Upper lobe of left lung (tissue), 4 donors: ENCODE measurements around the gene VEGFB.

Experiments
- CTCF ChIP-seq, 6 experiments: fragments of 450-650 bp in 4 of 6; fragments of 200-600 bp in 2 of 6; sonication (generic) in 2 of 6; IDR thresholded peaks; one replicate each; pipeline ENCODE4 v1.5.1; 2016 to 2019; ENCODE audit warnings: antibody characterized with exemption in 6 of 6
- EP300 ChIP-seq, 4 donors: sonication (generic); formaldehyde crosslinking; IDR thresholded peaks; one replicate each; pipeline ENCODE4 v1.5.1; 2017; ENCODE audit warnings: antibody characterized with exemption in 4 of 4, control low read depth in 2 of 4
- POLR2A ChIP-seq, 4 donors: fragments of 450-650 bp; IDR thresholded peaks; one replicate each; pipeline ENCODE4 v1.5.1; 2016 to 2017; ENCODE audit warnings: antibody characterized with exemption in 4 of 4, mild to moderate bottlenecking in 2 of 4
- POLR2AphosphoS5 ChIP-seq, 2 donors: sonication (generic); formaldehyde crosslinking; IDR thresholded peaks; one replicate each; pipeline ENCODE4 v1.5.1; 2017; ENCODE audit warnings: antibody characterized with exemption in 2 of 2

- no peak for TF ChIP-seq CTCF (IDR thresholded peaks at IDR 0.05)
- TF ChIP-seq POLR2AphosphoS5 (IDR thresholded peaks at IDR 0.05): no peak
- no peak for TF ChIP-seq POLR2A (IDR thresholded peaks at IDR 0.05)
- no peak for TF ChIP-seq EP300 (IDR thresholded peaks at IDR 0.05)
Measured at GRCh38 chr11:64260147-64260708, 25.8 kb downstream of the VEGFB start.
